IMR-90 (cell line): ENCODE results near the gene C5orf24. TPM values are rescaled to one million over a fixed set of nuclear protein-coding genes. Genes with fewer than 3 reads are reported as not detected.

Experiments used
- ATAC-seq: fragments of 200-7000 bp; cut with Tn5 transposase; 2 replicates; pipeline ENCODE4 v1.9.1; 2020; ENCODE audit warnings: low read depth, mild to moderate bottlenecking, moderate library complexity
- BruUV-seq: library from RNA; stranded (reverse); fragments of 400-500 nt; replicated peaks from 2 replicates; lab custom pipeline; 2021; lab: Mats Ljungman, UMichigan
- CTCF ChIA-PET: fragments of 300-600 bp; formaldehyde crosslinking; extraction: SDS; loops from one replicate; lab custom pipeline; 2021; ENCODE audit warnings: antibody characterized with exemption; lab: Yijun Ruan, JAX
- POLR2A ChIA-PET: fragments of 300-600 bp; sonication (Branson Sonifier 250); formaldehyde crosslinking; loops from one replicate; lab custom pipeline; 2022; ENCODE audit warnings: antibody characterized with exemption; ENCODE audit not compliant: unreplicated experiment; lab: Charles Lee
- DNase-seq: peaks from one replicate; pipeline ENCODE4 v3.0.0; 2013
- H2AFZ ChIP-seq: replicated peaks from 2 replicates; pipeline ENCODE3; 2013; ENCODE audit warnings: low read length, mild to moderate bottlenecking; ENCODE audit not compliant: poor library complexity
- H2AK5ac ChIP-seq: 2 replicates; pipeline ENCODE4 v1.6.1; 2013; ENCODE audit warnings: low read depth, low read length, inconsistent platforms
- H2AK9ac ChIP-seq: replicated peaks from 2 replicates; pipeline ENCODE3; 2013; ENCODE audit warnings: mild to moderate bottlenecking, low read depth, low read length, moderate library complexity; ENCODE audit not compliant: poor library complexity
- H2BK120ac ChIP-seq: 2 replicates; pipeline ENCODE4 v1.6.1; 2013; ENCODE audit warnings: low read depth, low read length, inconsistent platforms
- H2BK15ac ChIP-seq: 3 replicates; pipeline ENCODE4 v1.6.1; 2013; ENCODE audit warnings: low read depth, low read length, inconsistent platforms
- H2BK20ac ChIP-seq: 2 replicates; pipeline ENCODE4 v1.6.1; 2013; ENCODE audit warnings: low read depth, mild to moderate bottlenecking, inconsistent platforms, low read length, moderate library complexity
- H2BK5ac ChIP-seq: 2 replicates; pipeline ENCODE4 v1.6.1; 2013; ENCODE audit warnings: mild to moderate bottlenecking, low read depth, low read length, inconsistent platforms; ENCODE audit not compliant: poor library complexity, severe bottlenecking
- H3K14ac ChIP-seq: replicated peaks from 2 replicates; pipeline ENCODE4 v1.6.1; 2013; ENCODE audit warnings: low read depth, low read length, inconsistent platforms
- H3K18ac ChIP-seq: 2 replicates; pipeline ENCODE4 v1.6.1; 2013; ENCODE audit warnings: low read depth, low read length, control low read depth
- H3K23ac ChIP-seq: 2 replicates; pipeline ENCODE4 v1.6.1; 2013; ENCODE audit warnings: low read depth, low read length, inconsistent platforms
- H3K27ac ChIP-seq: 2 replicates; pipeline ENCODE4 v1.5.1; 2013; ENCODE audit warnings: mild to moderate bottlenecking, control low read depth, low read length; ENCODE audit not compliant: insufficient read depth
- H3K27me3 ChIP-seq: 2 replicates; pipeline ENCODE4 v1.6.1; 2013; ENCODE audit warnings: low read length; ENCODE audit not compliant: control insufficient read depth, insufficient read depth
- H3K36me3 ChIP-seq: 2 replicates; pipeline ENCODE4 v1.6.1; 2013; ENCODE audit warnings: low read length, mixed read lengths; ENCODE audit not compliant: control insufficient read depth, insufficient read depth
- H3K4ac ChIP-seq: 2 replicates; pipeline ENCODE4 v1.6.1; 2013; ENCODE audit warnings: low read depth, low read length, inconsistent platforms
- H3K4me1 ChIP-seq: 2 replicates; pipeline ENCODE4 v1.6.1; 2013; ENCODE audit warnings: low read length, mixed read lengths; ENCODE audit not compliant: control insufficient read depth, insufficient read depth
- H3K4me2 ChIP-seq: 2 replicates; pipeline ENCODE4 v1.6.1; 2013; ENCODE audit warnings: low read depth, mild to moderate bottlenecking, control low read depth, low read length, moderate library complexity
- H3K4me3 ChIP-seq: 2 replicates; pipeline ENCODE4 v1.5.1; 2013; ENCODE audit warnings: low read depth, mild to moderate bottlenecking, control low read depth, low read length, moderate library complexity; ENCODE audit not compliant: insufficient read depth
- H3K56ac ChIP-seq: 2 replicates; pipeline ENCODE4 v1.6.1; 2013; ENCODE audit warnings: low read length, inconsistent platforms; ENCODE audit not compliant: insufficient read depth; ENCODE audit errors: extremely low read depth
- H3K79me1 ChIP-seq, 2 experiments: 2 replicates each; pipeline ENCODE4 v1.6.1; 2013; ENCODE audit warnings: low read length in 2 of 2, inconsistent platforms in 1 of 2, low read depth in 1 of 2
- H3K9ac ChIP-seq: 2 replicates; pipeline ENCODE4 v1.6.1; 2013; ENCODE audit warnings: low read depth, low read length, control low read depth
- H3K9me1 ChIP-seq: 2 replicates; pipeline ENCODE4 v1.6.1; 2013; ENCODE audit warnings: low read length, inconsistent platforms; ENCODE audit not compliant: insufficient read depth
- H3K9me3 ChIP-seq: 2 replicates; pipeline ENCODE4 v1.6.1; 2013; ENCODE audit warnings: low read length; ENCODE audit not compliant: control insufficient read depth, insufficient read depth
- H4K20me1 ChIP-seq: 2 replicates; pipeline ENCODE4 v1.6.1; 2013; ENCODE audit warnings: low read length, inconsistent platforms; ENCODE audit not compliant: insufficient read depth
- H4K5ac ChIP-seq: 2 replicates; pipeline ENCODE4 v1.6.1; 2013; ENCODE audit warnings: mild to moderate bottlenecking, low read depth, low read length, control low read depth
- H4K8ac ChIP-seq, 2 experiments: 2 replicates each; pipeline ENCODE4 v1.6.1; 2013; ENCODE audit warnings: low read depth in 2 of 2, low read length in 2 of 2, control low read depth in 1 of 2, inconsistent platforms in 1 of 2
- H4K91ac ChIP-seq: 2 replicates; pipeline ENCODE4 v1.6.1; 2013; ENCODE audit warnings: low read depth, low read length, inconsistent platforms; ENCODE audit not compliant: insufficient read depth
- MAZ ChIP-seq: IDR thresholded peaks from 2 replicates; pipeline ENCODE4 v1.6.1; 2012; ENCODE audit warnings: low read depth, mild to moderate bottlenecking, low read length, improper control_type of control experiment, moderate library complexity, borderline replicate concordance
- MXI1 ChIP-seq: IDR thresholded peaks from 2 replicates; pipeline ENCODE4 v1.6.1; 2012; ENCODE audit warnings: low read depth, mild to moderate bottlenecking, low read length, moderate library complexity, borderline replicate concordance
- POLR2A ChIP-seq: IDR thresholded peaks from 2 replicates; pipeline ENCODE4 v1.6.1; 2012; ENCODE audit warnings: mild to moderate bottlenecking, low read depth, low read length
- RAD21 ChIP-seq: IDR thresholded peaks from 2 replicates; pipeline ENCODE4 v1.6.1; 2012; ENCODE audit warnings: low read length, improper control_type of control experiment
- RFX5 ChIP-seq: IDR thresholded peaks from 2 replicates; pipeline ENCODE4 v1.8.0; 2012; ENCODE audit warnings: low read depth, mild to moderate bottlenecking, low read length, moderate library complexity
- WGBS, 2 experiments: methylation state at CpG; one replicate each; pipeline versions ENCODE4 v1.1.5 to v1.1.7; 2013; ENCODE audit warnings: missing lambda C conversion rate in 2 of 2; ENCODE audit not compliant: insufficient read length in 1 of 2; ENCODE audit errors: extremely low coverage in 2 of 2; 5-methylcytosine and 5-hydroxymethylcytosine counted together
- dilution Hi-C: fragments of 300-500 bp; cut with HindIII; formaldehyde crosslinking; loops from one replicate; pipeline ENCODE4 v1.14.3; 2018; ENCODE audit warnings: low sequenced_read_pairs; ENCODE audit not compliant: unreplicated experiment
- in situ Hi-C: fragments of 300-500 bp; cut with MboI; formaldehyde crosslinking; loops from 3 replicates; pipeline ENCODE4 v1.14.3; 2019; ENCODE audit warnings: low sequenced_read_pairs, inconsistent platforms, mixed read lengths
- intact Hi-C: fragments of 100-400 bp; cut with micrococcal nuclease; formaldehyde crosslinking; loops from 2 replicates; pipeline ENCODE4 v1.10.0; 2022
- polyA plus RNA-seq, 3 experiments: library from polyadenylated mRNA; depleted of rRNA; stranded (reverse); fragments of >200 nt; gene quantifications; 2 replicates each; pipeline ENCODE4 v1.2.3, GENCODE V29; 2012; ENCODE audit warnings: low replicate concordance in 1 of 3
- total RNA-seq: library from RNA; depleted of rRNA; stranded (reverse); fragments of >200 nt; gene quantifications from 2 replicates; pipeline ENCODE4 v1.2.3, GENCODE V29; 2012

C5orf24 gene
- total and polyA plus RNA-seq, 2 of the 4 experiments (the other 2 are of a cell fraction), result 29.8 to 44.9 TPM

- no TSS peak for BruUV-seq
- WGBS, 2 experiments, result 5% methylated on average over 29 of the region's 79 CpGs; no CpG with 5 or more reads in 1 of the 2 experiments
These were observed 28.4 kb downstream of the C5orf24 start, which contains the start of gene TXNDC15 for GRCh38 chr5:134873987-134874830. TSS of gene TXNDC15 (plus strand) at chr5:134874371. CDS start at chr5:134874428, 57 bp downstream.

More at GRCh38 chr5:134873987-134874830, 28.4 kb downstream of the C5orf24 start, which contains the start of gene TXNDC15:
- H4K20me1 ChIP-seq, result peaks cover 4% of the 10 kb centered on the region; the same call in 1 of the 2 replicates
- H3K36me3 ChIP-seq, result peaks cover 3% of the 10 kb centered on the region
- peak within 1 kb of the TSS; percentile 97 for H4K5ac ChIP-seq
- H3K14ac ChIP-seq, result peak within 1 kb of the TSS; percentile 97
- in situ Hi-C loops, result no loop called here
- peaks cover 12% of the 10 kb centered on the region; the same call in 1 of the 2 replicates for H3K9me1 ChIP-seq
- peak within 1 kb of the TSS; percentile 85 for H3K56ac ChIP-seq
- H4K91ac ChIP-seq, result peak within 1 kb of the TSS; percentile 93
- DNase-seq (peak; percentile 86), ATAC-seq (peak; percentile 88)
- dilution Hi-C loops, result no loop called here
- peak within 1 kb of the TSS; percentile 98 for H2BK5ac ChIP-seq
- peak within 1 kb of the TSS; percentile 99 for H3K27ac ChIP-seq
- ChIA-PET CTCF (interaction anchor here (0.5 kb wide), 1 partner anchor 97 kb away, joined by 6 read pairs; no protein-coding TSS in a partner anchor), POLR2A (interaction anchor here (0.6 to 1.3 kb wide), 2 partner anchors 9 to 16 kb away, joined by 5 read pairs; no protein-coding TSS in a partner anchor)
- peak within 1 kb of the TSS; percentile 83 for H2AK9ac ChIP-seq
- peak within 1 kb of the TSS; percentile 91 for H3K23ac ChIP-seq
- H3K4me1 ChIP-seq, result peaks cover 5% of the 10 kb centered on the region; the same call in 1 of the 2 replicates
- peak within 1 kb of the TSS; percentile 99 for H2AFZ ChIP-seq
- peak within 1 kb of the TSS; percentile 70; the same call in 2 of the 3 replicates for H2BK15ac ChIP-seq
- peaks cover 21 to 46% of the 10 kb centered on the region in 2 experiments for H3K79me1 ChIP-seq
- peak within 1 kb of the TSS; percentile 97 for H3K9ac ChIP-seq
- peak within 1 kb of the TSS; percentile 97 for H3K4ac ChIP-seq
- TF ChIP-seq RAD21 (no peak), RFX5 (no peak), MXI1 (peak; percentile 43; the same call in 1 of the 2 replicates), MAZ (peak; percentile 30; the same call in 1 of the 2 replicates), POLR2A (peak; percentile 76)
- H2BK120ac ChIP-seq, result peak within 1 kb of the TSS; percentile 86
- H3K9me3 ChIP-seq, result no peaks in the 10 kb centered on the region
- intact Hi-C loops, result loop anchor here (2.0 kb wide), 1 partner anchor 31 kb away; the partner anchor contains the start of gene PCBD2
- peak within 1 kb of the TSS; percentile 18 for H2BK20ac ChIP-seq
- H3K4me3 ChIP-seq, result peak within 1 kb of the TSS; percentile 81
- peak within 1 kb of the TSS; percentile 83 for H3K18ac ChIP-seq
- H4K8ac ChIP-seq, result peak within 1 kb of the TSS; percentile 99 to 100
- H3K4me2 ChIP-seq, result peak within 1 kb of the TSS; percentile 98
- H2AK5ac ChIP-seq, result peak within 1 kb of the TSS; percentile 89
- no peaks in the 10 kb centered on the region for H3K27me3 ChIP-seq
